Activated gamma-delta T cell (primary cell): ENCODE results near the gene UBE2J2.
A peak's percentile ranks its signal among the peaks of the same experiment; 100 is the strongest.
"Not testable (repeated sequence)": the region's sequence is repeated elsewhere in the genome, so short reads cannot be mapped to it uniquely, and the experiment has no call there.

Source experiments
- DNase-seq: peaks from one replicate; lab custom pipeline; 2025; lab: John Stamatoyannopoulos, UW
- total RNA-seq, 2 donors: gene quantifications; one replicate each; lab custom pipeline; 2026; lab: John Stamatoyannopoulos, UW

Gene UBE2J2
- 63.0 to 63.8 reads per million in 2 donors for total RNA-seq

- peak; percentile 90 for DNase-seq
Measured at GRCh38 chr1:1273512-1274298, at the start of gene UBE2J2. TSS of gene UBE2J2 (minus strand) at chr1:1273854. CDS start at chr1:1267992, 5,862 bp downstream.

- no peak for DNase-seq
Measured at GRCh38 chr1:1322952-1323351, 49.3 kb upstream of the UBE2J2 start.

GRCh38 chr1:1322418-1322817 lies 48.8 kb upstream of the UBE2J2 start:
- DNase-seq: no peak

GRCh38 chr1:1321477-1321876 lies 47.8 kb upstream of the UBE2J2 start:
- no peak for DNase-seq

- no peak for DNase-seq
Measured at GRCh38 chr1:1320666-1321448, 47.2 kb upstream of the UBE2J2 start.

GRCh38 chr1:1319646-1319941 lies 45.9 kb upstream of the UBE2J2 start:
- no peak for DNase-seq

- no peak for DNase-seq
Measured at GRCh38 chr1:1318777-1319645, 45.4 kb upstream of the UBE2J2 start.

GRCh38 chr1:1318131-1318652 lies 44.5 kb upstream of the UBE2J2 start:
- DNase-seq: no peak

GRCh38 chr1:1317420-1317819 lies 43.8 kb upstream of the UBE2J2 start:
- DNase-seq: no peak

GRCh38 chr1:1316199-1316598 lies 42.5 kb upstream of the UBE2J2 start:
- DNase-seq: not testable (repeated sequence)

- no peak for DNase-seq
Measured at GRCh38 chr1:1315435-1315954, 41.8 kb upstream of the UBE2J2 start.

- DNase-seq: no peak
Measured at GRCh38 chr1:1314678-1315335, 41.2 kb upstream of the UBE2J2 start.

- no peak for DNase-seq
Measured at GRCh38 chr1:1314237-1314586, 40.6 kb upstream of the UBE2J2 start.

GRCh38 chr1:1313500-1314236 lies 40.0 kb upstream of the UBE2J2 start:
- no peak for DNase-seq

- DNase-seq: no peak
Measured at GRCh38 chr1:1312450-1313314, 39.0 kb upstream of the UBE2J2 start.

GRCh38 chr1:1311107-1312104 lies 37.8 kb upstream of the UBE2J2 start:
- DNase-seq: no peak

- DNase-seq: no peak
Measured at GRCh38 chr1:1310476-1311053, 36.9 kb upstream of the UBE2J2 start.

- no peak for DNase-seq
Measured at GRCh38 chr1:1310109-1310385, 36.4 kb upstream of the UBE2J2 start.
